ENCODE data around the gene FAM149B1.
"Not testable (repeated sequence)": the region's sequence is repeated elsewhere in the genome, so short reads cannot be mapped to it uniquely, and the experiment has no call there.

Gene FAM149B1

DNA sequence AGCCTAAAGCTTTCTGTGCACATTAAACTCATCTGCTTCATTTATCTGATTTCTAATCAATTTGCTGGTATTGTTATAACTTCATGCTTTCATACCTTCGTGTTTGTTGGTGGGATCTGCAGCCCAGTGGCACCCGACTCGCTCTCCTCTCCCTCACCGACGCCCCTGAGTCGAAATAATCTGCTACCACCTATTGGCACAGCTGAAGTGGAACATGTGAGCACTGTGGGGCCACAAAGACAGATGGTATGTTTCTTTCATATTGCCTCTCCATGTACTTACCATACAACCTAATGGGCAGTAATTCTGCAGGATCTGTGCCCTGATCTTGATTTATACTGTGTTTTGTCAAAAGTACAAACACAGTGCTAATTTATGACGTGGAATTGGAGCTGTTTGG lies 66.8 kb downstream of the FAM149B1 start:
- DNase-seq = no peak

DNA sequence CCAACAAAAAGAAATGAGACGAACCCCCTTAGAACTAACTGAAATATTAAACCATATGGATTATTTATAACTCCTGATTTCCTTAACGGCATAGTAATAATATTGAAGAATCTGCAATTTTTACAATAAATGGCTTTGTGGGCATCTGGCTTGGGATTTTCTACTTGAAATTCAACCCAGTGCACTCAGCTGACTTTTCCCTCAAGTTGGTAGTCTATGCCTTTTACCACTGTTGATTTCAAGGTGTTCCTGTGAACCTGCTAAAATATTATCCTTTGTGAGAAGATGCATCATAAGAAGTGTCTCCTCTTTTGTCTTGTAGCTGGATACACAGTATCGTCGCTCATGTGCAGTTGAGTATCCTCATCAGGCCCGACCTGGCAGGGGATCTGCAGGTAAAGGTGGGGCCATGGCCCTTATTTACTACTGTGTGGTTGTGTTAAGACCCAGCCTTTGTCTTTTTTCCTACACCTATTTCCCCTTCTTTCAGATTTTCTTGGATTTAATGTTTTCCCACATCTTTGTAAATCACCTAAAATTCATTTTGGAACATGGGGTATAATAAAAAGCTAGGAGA lies 71.2 kb downstream of the FAM149B1 start:
- DNase-seq = no peak

DNA sequence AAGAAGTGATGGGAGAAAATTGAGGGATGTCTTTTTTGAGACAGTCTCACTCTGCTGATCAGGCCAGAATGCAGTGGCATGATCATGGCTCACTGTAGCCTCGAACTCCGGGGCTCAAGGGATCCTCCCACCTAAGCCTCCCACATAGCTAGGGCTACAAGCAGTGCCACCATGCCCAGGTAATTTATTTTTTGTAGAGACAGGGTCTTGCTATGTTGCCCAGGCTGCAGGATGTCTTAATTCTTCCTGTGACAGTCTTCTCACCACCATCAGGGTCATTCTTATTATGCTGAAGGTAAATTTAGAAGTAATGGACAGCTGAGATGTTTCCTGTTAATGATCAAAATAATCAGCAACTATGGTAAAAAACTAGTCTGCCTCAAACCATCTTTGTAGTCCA lies 72.0 kb downstream of the FAM149B1 start:
- no peak for DNase-seq

DNA sequence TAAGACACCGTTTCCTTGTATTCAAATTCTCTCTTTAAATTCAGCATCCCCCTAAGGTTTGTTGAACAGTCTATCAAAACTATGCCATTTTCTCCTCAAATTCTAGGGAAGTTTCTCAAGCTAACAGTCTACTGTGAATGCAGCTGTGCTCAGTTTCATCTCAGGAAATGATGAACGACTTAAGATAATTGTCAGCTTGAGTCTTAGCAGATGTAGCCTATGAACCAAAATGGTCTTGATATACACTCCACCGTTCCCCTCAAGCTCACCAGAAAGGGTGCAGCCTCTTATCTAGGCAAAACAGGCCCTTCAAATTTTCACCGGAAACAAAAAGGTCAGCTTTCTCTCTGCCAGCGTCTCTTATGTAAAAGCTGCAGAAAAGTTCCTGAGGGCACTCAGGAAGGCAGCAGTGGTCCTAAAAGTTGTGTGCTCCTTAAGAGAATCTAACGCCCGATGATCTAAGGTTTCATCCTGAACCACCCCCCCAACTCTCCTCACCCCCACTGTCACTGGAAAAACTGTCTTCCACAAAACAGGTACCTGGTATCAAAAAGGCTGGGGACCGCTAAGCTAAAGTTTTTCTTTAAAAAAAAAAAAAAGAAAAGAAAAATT lies 77.1 kb downstream of the FAM149B1 start:
- DNase-seq = no peak

DNA sequence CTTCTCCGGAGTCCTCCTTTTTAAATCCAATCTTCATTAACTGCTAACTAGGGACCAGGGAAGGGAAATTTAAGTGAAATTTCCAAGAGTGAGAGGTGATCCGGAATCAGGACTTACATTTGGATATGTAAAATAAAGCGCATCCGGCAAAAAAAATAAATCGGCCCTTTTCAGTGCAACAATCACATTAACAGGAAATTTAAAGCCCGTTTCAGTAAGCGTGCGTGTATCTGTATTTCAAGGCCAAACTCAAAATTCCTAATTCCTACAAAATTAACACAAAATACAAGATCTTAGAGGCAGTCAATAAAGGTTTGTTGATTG lies 78.4 kb downstream of the FAM149B1 start:
- no peak for DNase-seq

DNA sequence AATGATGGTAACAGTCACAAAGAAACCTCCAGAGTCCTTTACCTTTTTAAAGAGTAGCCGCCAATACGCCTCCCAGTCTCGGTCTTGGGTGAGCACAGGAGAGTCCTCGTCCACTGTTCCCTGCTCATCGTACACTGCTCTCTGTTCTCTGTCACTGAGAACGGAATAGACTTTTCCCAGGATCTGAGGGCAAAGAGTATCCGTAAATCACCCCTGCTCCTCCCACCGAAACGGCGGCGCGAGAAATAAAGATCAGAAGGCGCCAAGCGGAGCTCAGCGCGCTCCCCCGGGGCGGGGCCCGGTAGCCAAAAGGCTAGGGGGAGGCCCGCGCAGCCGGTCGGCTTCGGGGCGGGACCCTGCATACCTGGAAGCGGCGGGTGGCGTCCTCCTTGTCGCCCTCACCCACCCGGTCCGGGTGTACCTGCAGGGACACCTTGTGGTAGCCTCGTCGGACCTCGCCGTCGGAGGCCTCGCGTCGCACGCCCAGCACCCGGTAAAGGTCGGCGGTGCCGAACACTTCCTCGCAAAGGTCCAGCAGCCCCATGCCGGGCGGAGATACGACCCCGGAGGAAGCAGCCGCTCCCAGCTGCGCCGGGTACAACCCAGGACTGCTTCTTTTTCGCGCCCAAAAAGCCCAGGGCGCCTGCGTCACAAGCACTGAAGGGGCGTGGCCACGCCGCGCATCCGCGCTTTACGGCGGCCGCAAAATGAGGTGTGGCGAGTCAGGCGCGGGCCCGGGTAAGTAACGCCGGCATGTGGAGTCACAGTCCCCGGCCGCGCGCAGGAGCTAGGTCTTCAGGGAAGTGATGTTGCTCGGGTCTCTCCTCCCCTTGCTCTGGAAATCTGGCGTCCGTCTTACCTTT lies 79.0 kb downstream of the FAM149B1 start, which contains the start of gene DNAJC9:
Gene DNAJC9 (minus strand): TSS at position 610 of the 863 bp plus-strand sequence. CDS start 66 bp downstream, at position 544.
- peak; percentile 98 for DNase-seq

DNA sequence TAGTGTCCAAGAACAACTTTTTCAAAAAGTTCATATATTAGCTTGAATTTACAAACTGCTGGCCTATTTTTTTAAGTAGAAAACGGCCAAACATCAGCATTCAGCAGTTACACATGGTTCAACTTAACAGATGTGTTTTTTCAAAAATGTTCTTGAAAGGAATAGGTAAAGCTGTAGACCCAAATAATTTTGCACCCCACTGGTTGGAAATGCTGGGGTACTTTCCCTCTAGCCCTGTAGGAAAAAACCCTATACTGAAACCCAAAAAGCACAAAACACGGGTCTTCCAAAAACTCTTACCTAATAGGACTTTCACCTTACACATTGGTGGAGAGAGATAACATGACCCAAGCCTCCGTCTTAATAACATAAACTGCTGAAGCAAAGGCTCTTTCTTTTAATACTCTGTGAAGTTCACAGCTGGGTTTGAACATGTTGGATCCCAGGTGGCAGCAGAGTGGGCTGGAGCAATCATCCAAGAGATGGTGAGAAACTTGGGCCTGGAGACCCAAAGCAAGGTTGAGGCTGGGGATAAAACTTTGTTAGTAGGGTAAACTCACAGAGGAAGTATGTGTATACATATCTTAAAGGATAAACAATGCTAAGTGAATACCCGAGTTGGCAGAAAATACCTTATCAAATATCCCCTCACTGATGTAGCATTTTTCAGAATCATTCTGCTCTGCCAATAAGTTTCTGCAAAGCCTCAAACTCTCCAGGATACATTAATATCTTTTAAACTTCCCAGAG lies 79.8 kb downstream of the FAM149B1 start:
- DNase-seq = no peak

DNA sequence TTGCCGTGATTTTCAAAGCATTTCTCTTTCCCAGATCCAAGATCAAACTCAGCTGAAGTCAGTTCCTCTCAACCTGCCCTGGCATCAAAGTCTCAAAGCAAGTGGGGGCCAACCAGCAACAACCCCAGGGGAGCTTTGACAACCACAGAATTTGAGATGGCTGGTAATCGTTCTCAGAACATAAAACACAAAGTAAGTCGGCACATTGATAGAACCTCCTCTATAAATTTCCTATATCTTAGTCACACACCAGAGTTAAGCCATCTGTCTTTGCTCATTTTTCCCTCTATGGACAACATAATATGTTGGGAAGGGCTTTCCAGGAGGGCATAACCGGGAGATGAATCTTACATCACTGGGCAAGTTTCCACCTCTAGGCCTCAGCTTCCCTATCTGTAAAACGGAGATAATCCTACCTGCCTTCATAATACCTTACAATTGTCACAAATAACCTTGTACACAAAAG lies 80.4 kb downstream of the FAM149B1 start:
- DNase-seq = no peak

DNA sequence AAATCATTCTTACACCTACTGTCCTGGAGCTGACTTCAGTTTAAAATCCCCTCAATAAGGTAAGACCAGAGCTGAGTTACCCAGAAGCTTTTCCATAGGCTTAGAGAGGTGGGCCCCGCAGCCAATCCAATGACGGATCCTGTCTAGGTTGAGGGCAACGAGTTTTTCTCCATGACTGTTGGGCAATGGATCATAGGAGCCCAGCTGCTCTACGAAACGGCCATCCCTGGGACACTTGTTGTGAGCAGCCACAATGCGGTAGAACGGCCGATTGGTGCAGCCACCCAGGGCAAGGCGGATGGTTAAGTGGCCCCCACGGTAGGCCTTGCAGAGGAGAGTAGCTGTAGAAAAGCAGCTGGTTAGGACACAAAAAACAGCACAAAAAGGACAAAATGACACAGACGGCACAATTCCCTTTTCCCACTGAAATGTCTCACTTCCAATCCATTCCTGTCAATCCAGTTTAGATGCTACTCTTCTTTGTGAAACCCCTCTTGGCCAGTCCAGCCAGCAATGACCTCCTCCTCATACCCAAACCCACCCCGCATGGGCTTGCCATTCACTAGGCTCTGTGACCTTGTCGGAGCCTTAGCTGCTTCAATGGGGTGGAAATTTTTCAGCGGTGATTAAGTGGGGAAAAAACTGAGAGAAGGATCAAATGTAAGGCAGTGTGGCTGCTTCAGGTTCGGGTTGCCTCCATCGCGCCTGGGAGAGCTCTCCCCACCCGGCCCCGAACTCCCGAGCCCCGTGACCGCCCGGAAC lies 83.9 kb downstream of the FAM149B1 start:
- DNase-seq = no peak

DNA sequence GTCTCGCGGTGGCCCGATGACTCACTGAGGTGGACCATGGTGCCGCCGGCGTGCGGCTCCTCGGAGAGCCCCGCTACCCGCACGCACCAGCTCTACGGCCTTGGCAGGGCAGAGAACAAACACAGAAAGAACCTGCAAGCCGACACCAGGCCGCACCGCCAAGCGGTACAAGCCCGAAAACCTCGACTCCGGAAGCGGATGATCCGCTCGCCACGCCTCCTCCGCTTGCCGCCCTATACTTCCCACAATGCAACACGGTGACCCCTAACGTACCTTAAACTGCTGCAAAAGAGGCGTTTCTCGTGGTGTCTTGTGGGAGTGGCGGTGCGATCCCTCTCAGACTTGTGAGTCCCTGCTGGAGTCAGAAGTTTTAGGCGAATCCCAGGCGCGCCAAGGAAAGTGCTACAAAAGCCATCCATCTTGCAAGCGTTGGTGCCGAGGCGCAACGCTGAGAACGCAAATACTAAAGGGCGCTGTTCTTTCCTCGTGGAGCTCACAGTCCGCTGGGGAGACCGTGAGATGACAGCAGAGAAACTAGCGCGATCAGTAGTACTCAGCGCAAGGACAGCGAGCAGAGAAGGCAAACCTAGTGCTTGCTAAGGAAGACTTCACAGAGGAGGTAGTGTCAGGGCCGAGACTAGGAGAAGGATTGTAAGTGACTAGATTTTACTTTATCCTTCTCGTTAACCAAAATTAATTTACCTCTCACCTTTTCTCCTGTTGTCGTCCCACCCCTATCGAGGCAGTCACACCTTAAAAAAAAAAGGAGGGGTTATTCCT lies 84.7 kb downstream of the FAM149B1 start, which contains the start of gene MRPS16:
Gene MRPS16 (minus strand): TSS at position 200 of the 780 bp plus-strand sequence. CDS start 162 bp downstream, at position 38.
- peak; percentile 96 for DNase-seq

DNA sequence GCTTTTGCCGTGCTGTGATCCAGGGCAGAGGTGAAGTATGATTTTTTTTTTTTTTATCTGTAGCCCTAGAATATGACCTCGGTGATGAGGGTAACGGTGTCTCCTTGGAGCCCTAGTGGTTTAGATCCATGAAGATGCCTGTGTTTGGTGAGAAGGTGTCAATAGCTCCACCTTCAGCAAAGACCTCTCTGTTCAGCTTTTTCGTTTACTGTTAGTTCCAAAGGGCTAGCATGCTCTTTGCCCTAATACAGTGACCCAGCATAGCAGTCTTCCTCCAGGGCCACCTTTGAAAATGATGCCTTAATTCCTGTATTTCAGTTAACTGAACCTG lies 85.3 kb downstream of the FAM149B1 start:
- DNase-seq = peak; percentile 20

DNA sequence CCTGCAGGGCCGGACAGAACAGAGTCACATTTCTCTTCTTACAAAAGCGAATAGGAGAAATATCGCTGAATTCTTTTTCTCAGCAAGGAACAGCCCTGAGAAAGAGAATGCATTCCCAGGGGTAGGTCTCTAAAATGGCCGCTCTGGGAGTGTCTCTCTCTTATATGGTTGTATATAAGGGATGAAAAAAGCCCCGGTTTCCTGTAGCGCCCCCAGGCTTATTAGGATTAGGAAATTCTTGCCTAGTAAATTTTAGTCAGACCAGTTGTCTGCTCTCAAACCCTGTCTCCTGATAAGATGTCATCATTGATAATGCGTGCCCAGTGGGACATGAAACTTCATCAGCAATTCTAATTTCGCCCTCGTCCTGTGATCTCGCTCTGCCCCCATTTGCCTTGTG lies 90.7 kb downstream of the FAM149B1 start:
- not testable (repeated sequence) for DNase-seq

DNA sequence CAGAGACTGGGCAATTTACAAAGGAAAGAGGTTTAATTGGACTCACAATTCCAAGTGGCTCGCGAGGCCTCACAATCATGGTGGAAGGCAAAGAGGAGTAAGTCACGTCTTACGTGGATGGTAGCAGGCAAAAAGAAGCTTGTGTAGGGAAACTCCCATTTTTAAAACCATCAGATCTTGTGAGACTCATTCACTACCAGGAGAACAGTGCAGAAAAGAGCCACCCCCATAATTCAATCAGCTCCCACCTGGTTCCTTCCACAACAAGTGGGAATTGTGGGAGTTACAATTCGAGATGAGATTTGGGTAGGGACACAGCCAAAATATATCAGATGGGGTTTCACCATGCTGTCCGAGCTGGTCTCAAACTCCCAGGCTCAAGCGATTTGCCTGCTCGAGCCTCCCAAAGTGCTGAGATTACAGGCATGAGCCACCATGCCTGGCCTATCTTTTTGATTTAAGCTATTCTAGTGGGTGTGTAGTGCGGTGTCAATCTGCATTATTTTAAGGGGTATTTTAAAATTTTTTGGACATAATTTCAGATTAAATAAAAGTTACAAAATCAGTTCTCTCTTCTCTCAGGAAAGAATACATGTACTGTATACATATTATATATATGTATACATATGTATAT lies 93.6 kb downstream of the FAM149B1 start:
- no peak for DNase-seq

DNA sequence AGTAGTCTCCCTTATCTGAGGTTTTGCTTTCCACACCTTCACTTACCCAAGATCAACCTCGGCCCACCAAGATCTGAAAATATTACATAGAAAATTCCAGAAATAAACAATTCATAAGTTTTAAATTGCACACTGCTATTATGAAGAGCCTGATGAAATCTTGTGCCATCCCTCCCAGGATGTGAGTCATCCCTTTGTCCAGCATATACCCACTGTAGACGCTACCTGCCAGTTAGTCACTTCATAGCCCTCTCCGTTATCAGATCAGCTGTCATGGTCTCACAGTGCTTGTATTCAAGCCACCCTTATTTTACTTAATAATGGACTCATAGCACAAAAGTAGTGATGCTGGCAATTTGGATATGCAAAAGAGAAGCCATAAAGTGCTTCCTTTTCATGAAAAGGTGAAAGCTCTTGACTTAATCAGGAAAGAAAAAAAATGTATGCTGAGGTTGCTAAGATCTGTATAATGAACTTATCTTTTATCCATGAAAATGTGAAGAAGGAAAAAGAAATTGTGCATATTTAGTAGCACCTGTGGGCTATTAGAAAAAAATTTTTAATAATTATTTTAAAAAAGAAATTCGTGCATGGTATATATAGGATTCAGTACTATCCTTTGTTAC lies 94.3 kb downstream of the FAM149B1 start:
- no peak for DNase-seq

DNA sequence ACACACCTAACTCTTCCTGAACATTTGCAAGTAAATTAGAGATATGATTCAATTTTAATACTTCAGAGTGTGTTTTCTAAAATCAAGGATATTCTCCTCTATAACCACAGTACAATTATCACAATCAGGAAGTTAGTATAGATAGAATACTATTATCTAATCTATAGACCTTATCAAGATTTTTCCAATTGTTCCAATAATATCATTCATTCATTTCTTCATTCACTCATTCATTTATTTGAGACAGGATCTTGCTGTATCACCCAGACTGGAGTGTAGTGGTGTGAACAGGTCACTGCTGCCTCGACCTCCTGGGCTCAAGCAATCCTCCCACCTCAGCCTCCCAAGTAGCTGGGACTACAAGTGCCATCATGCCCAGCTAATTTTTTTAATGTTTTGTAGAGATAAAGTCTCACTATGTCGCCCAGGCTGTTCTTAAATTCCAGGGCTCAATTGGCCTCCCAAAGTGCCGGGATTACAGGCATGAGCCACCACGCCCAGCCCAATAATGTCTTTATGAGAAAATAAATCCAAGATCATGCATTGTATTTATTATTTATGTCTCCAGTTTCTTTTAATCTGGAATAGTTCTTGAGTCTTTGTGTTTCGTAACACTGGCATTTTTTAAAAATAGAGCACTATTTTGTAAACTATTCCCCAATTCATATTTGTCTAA lies 95.1 kb downstream of the FAM149B1 start:
- DNase-seq = no peak

DNA sequence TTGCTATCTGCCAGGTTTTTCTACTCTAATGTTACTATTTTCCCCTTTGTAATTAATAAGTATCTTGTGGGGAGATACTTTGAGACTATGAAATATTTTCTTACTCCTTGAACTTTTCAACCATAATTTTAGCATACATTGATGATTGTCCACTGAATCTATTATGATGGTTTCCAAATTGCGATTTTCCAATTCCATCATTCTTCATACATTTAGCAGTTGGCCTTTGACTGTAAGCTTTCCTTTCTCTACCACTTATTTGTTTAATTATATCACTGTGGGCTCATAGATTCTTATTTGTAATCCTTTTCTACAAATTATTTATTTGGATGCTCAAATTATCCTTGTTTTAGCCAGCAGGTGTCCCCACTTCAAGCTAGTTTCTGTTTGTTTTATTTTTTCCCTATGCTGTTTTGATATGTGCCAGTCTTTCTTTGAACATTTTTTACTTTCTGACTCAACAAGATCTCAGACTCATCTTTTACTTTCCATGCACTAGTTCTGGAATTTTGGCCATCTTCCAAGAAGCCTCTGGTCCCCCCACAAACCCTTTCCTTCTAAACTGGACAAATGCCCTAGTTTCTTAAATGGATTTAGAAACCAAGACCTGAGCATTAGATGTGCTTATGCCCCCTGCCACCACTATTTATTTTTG lies 95.9 kb downstream of the FAM149B1 start:
- no peak for DNase-seq

DNA sequence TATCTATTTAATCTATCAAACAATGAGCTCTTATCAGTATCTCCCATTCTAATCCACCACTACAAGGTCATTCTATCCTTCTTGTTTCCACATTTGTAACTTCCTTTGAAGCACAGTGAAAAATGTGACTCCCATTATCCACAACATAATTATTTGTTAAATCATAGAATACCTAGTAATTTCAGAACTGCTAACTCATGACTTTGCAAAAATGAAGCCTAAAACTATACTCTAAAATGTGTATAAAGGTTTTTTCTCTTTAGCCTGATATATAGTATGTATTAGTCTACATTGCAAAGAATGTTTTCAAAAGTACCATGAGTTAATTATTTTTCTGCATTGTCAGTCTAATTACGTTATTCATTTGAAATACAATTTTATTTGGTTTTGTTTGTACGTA lies 96.5 kb downstream of the FAM149B1 start:
- no peak for DNase-seq

DNA sequence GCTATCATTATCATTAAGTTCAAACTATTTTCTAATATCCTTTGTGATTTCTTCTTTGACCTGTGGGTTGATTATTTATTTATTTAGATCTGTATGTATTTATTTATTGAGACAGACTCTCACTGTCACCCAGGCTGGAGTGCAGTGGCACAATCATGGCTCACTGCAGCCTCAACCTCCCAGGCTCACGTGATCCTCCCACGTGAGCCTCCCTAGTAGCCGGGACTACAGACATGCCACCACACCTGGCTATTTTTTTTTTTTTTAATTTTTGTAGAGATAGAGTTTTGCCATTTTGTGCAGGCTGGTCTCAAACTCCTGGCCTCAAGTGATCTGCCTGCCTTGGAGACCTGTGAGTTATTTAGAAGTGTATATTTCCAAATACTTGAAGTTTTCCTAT lies 113.2 kb downstream of the FAM149B1 start:
- DNase-seq = no peak

DNA sequence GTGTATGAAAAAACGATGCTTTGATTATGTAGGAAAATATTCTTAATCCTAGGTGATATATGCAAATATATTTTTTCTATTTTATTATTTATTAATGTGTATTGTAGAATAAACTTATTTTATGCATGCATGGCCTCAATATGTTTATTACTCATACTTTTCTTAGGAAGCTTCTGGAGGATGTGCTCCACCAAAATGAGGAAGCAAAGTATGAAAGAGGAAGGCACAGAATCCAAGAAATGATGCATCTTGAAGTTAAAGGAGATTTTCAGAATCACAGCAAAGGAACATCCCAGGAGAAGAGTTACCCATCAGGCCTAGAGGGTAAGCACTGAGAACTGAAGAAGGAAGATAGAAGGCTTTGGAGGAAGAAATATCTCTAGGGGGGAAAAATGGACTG lies 119.5 kb downstream of the FAM149B1 start:
- DNase-seq = no peak

DNA sequence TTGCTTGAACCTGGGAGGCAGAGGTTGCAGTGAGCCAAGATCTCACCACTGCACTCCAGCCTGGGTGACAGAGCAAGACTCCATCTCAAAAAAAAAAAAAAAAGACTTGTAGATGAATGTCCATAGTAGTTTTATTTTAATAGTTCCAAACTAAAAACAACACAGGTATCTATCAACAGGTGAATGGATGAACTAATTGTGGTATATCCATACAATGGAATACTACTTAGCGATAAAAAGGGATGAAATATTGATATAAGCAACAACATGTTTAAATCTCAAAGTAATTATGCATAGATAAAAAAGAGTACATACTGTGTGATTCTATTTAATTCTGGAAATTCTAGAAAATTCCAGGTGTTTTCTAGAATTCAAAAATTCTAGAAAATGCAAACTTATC lies 122.0 kb downstream of the FAM149B1 start:
- DNase-seq = no peak

Data from retina (tissue), 1 donor.